Measurements from ENCODE around the gene HOXB1.

DNA sequence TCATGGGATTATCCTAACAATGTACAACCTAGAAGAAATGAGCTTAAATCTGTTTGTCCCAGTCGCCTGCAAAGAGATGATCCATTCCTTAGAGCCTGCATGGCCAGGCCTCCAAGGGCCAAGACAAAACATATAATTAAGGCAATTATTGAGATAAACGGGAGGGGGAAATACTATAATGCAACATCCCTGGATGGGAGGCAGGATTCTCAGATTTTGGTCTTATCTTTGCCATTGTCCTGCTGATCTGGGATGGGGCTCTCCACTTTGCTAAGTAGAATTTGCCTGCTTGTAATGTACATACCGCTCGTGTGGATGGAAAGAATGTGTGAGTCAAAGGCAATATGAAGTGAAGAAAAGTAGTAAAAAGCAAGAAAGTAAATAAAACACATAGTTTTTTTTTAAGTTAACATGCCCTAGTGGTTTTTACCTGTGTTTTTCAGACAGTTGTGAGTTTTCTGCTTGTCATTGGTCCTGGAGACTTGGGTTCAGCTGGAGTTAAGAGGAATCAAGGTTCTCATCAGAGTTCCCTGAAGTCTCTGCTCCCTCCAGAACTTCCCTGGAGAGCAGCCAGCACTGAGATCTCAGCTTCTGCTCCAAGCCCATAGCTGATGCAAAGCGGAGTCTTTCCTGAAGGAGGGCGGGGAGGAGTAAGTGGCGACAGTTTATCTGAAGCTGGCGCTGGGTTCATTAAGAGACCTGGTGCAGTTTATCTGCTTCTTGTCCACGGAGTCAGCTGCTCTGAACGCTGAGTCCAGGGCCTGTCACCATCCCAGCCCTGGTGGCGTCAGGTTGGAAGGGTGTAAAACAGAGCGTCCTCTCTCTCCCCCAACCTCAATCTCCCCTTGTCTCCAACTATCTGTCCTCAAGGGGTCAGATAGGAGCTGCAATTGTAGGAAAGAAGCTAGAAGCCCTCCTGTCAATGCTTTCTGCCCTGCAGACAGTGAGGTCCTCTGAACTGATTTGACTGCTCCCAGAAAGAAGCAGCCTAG, 30.1 kb downstream of the HOXB1 start:
- TF ChIP-seq YY1 (IDR thresholded peaks at IDR 0.05; ENCODE audit: insufficient read depth, insufficient read length) (no peak), SUZ12 (IDR thresholded peaks at IDR 0.05; ENCODE audit: extremely low read depth, insufficient read depth, insufficient read length) (no peak), ZNF274 (IDR thresholded peaks at IDR 0.05; ENCODE audit: low read depth, low read length) (no peak)

All from NT2/D1 (cell line).